ENCODE data around the gene SPSB3.

DNA sequence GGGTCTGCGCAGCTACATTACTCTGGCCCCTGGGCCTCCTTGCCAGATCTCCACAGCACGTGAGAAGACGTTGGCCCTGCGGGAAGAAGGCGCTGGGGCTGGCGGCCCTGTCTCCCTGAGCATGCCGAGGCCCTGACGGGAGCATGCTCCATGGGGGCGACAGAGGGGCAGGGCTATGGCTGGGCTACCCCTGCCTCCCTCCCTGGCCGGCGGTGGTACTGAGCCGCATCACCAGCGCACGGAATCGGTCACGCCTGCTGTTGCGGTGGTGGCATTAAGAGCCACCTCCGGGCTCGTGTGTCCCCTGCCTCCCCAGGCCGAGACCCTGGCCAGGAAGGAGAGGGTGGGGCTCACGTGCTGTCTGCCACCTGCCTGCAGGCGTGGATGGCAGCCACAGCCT is 48.2 kb downstream of the SPSB3 start:
- TF ChIP-seq, protein P1, sequence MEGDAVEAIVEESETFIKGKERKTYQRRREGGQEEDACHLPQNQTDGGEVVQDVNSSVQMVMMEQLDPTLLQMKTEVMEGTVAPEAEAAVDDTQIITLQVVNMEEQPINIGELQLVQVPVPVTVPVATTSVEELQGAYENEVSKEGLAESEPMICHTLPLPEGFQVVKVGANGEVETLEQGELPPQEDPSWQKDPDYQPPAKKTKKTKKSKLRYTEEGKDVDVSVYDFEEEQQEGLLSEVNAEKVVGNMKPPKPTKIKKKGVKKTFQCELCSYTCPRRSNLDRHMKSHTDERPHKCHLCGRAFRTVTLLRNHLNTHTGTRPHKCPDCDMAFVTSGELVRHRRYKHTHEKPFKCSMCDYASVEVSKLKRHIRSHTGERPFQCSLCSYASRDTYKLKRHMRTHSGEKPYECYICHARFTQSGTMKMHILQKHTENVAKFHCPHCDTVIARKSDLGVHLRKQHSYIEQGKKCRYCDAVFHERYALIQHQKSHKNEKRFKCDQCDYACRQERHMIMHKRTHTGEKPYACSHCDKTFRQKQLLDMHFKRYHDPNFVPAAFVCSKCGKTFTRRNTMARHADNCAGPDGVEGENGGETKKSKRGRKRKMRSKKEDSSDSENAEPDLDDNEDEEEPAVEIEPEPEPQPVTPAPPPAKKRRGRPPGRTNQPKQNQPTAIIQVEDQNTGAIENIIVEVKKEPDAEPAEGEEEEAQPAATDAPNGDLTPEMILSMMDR (IDR thresholded peaks at IDR 0.05): no peak
- no peak for TF ChIP-seq POLR2A (IDR thresholded peaks at IDR 0.05)
